AG04450 (cell line): ENCODE measurements around the gene MICAL1. TPM values are rescaled to one million over a fixed set of nuclear protein-coding genes. Genes with fewer than 3 reads are reported as not detected.

ENCODE experiments used
- CTCF ChIA-PET: fragments of 300-600, 350-600 bp; formaldehyde crosslinking; extraction: SDS; loops from one replicate; lab custom pipeline; 2022; ENCODE audit warnings: antibody characterized with exemption, inconsistent platforms; lab: Charles Lee
- POLR2A ChIA-PET: fragments of 350-600 bp; formaldehyde crosslinking; extraction: SDS; loops from one replicate; lab custom pipeline; 2021; ENCODE audit warnings: antibody characterized with exemption, inconsistent platforms; lab: Yijun Ruan, JAX
- DNase-seq: peaks from one replicate; pipeline ENCODE4 v3.0.0-alpha.2; 2011; ENCODE audit warnings: low read depth, low spot score
- H3K27ac ChIP-seq: one replicate; pipeline ENCODE4 v1.5.1; 2012; ENCODE audit warnings: low read depth, low read length, control low read depth
- H3K27me3 ChIP-seq: one replicate; pipeline ENCODE4 v1.6.0; 2012; ENCODE audit warnings: low read length; ENCODE audit not compliant: control insufficient read depth, insufficient read depth
- H3K4me3 ChIP-seq: 2 replicates; pipeline ENCODE4 v1.5.1; 2011; ENCODE audit warnings: mild to moderate bottlenecking, low read depth, low read length, control low read depth
- H3K9me3 ChIP-seq: 2 replicates; pipeline ENCODE4 v1.5.1; 2012; ENCODE audit warnings: low read length; ENCODE audit not compliant: control insufficient read depth, insufficient read depth
- CTCF ChIP-seq: IDR thresholded peaks from 2 replicates; pipeline ENCODE4 v1.5.1; 2011; ENCODE audit warnings: low read depth, low read length, control low read depth, inconsistent platforms
- polyA plus RNA-seq: library from polyadenylated mRNA; depleted of rRNA; stranded (reverse); fragments of >200 nt; gene quantifications from 2 replicates; pipeline ENCODE4 v1.2.3, GENCODE V29; 2011

MICAL1 gene
- polyA plus RNA-seq, 1 experiment: 40.9 TPM

- ChIA-PET CTCF (no interaction called here), POLR2A (no interaction called here)
- no peak overlapping the region for H3K27ac ChIP-seq
Measured at GRCh38 chr6:109477725-109478124, 22.2 kb upstream of the MICAL1 start.

GRCh38 chr6:109477184-109477583, 21.6 kb upstream of the MICAL1 start:
- Histone ChIP-seq H3K27ac (no peak overlapping the region), H3K27me3 (no peaks in the 10 kb centered on the region), H3K4me3 (no peak overlapping the region), H3K9me3 (no peaks in the 10 kb centered on the region; the same call in 1 of the 2 replicates)
- TF ChIP-seq CTCF: no peak
- POLR2A ChIA-PET: no interaction called here
- DNase-seq: no peak
- CTCF ChIA-PET: no interaction called here

More at GRCh38 chr6:109477725-109478124, 22.2 kb upstream of the MICAL1 start:
- no peak for DNase-seq
- Histone ChIP-seq H3K4me3 (no peak overlapping the region), H3K27me3 (no peaks in the 10 kb centered on the region), H3K9me3 (no peaks in the 10 kb centered on the region; the same call in 1 of the 2 replicates)
- no peak for TF ChIP-seq CTCF

- Histone ChIP-seq H3K4me3 (no peak overlapping the region), H3K27me3 (no peaks in the 10 kb centered on the region), H3K9me3 (no peaks in the 10 kb centered on the region), H3K27ac (no peak overlapping the region)
- POLR2A ChIA-PET: no interaction called here
- TF ChIP-seq CTCF: no peak
- CTCF ChIA-PET: no interaction called here
- DNase-seq: no peak
Measured at GRCh38 chr6:109475625-109476024, 20.1 kb upstream of the MICAL1 start.

- Histone ChIP-seq H3K4me3 (no peak overlapping the region), H3K9me3 (no peaks in the 10 kb centered on the region), H3K27me3 (no peaks in the 10 kb centered on the region), H3K27ac (no peak overlapping the region)
- ChIA-PET CTCF (no interaction called here), POLR2A (no interaction called here)
- TF ChIP-seq CTCF: no peak
- DNase-seq: no peak
Measured at GRCh38 chr6:109474995-109475394, 19.4 kb upstream of the MICAL1 start.

GRCh38 chr6:109473120-109473519, 17.5 kb upstream of the MICAL1 start:
- POLR2A ChIA-PET: no interaction called here
- Histone ChIP-seq H3K9me3 (no peaks in the 10 kb centered on the region), H3K27me3 (no peaks in the 10 kb centered on the region), H3K4me3 (no peak overlapping the region), H3K27ac (no peak overlapping the region)
- no peak for DNase-seq
- CTCF ChIA-PET: no interaction called here
- no peak for TF ChIP-seq CTCF
